PC-9 (cell line): ENCODE results near the gene PTH. TPM values are rescaled to one million over a fixed set of nuclear protein-coding genes. Genes with fewer than 3 reads are reported as not detected.

Experiments used
- BruUV-seq: library from RNA; stranded (reverse); fragments of 400-500 nt; replicated peaks from 2 replicates; lab custom pipeline; 2021; lab: Mats Ljungman, UMichigan
- CTCF ChIA-PET: fragments of 300-600 bp; sonication (Branson Sonifier 250); formaldehyde crosslinking; loops from one replicate; lab custom pipeline; 2022; ENCODE audit warnings: antibody characterized with exemption; lab: Charles Lee
- POLR2A ChIA-PET: fragments of 300-600 bp; sonication (Branson Sonifier 250); formaldehyde crosslinking; loops from one replicate; lab custom pipeline; 2022; ENCODE audit warnings: antibody characterized with exemption; ENCODE audit not compliant: unreplicated experiment; lab: Charles Lee
- DNase-seq, 2 experiments: peaks; one replicate each; pipeline versions ENCODE4 v3.0.0 to v3.0.0-alpha.2; 2015 to 2022; ENCODE audit warnings: mixed read lengths in 1 of 2
- H2AFZ ChIP-seq: fragments of 200-600 bp; sonication (generic); 2 replicates; pipeline ENCODE4 v1.8.1; 2017; ENCODE audit warnings: antibody characterized with exemption
- H3F3A ChIP-seq: fragments of 200-600 bp; sonication (generic); 2 replicates; pipeline ENCODE4 v1.8.1; 2017; ENCODE audit warnings: antibody characterized with exemption, mild to moderate bottlenecking, low read depth; ENCODE audit not compliant: insufficient read depth
- H3K27ac ChIP-seq: fragments of 200-600 bp; sonication (generic); 2 replicates; pipeline ENCODE4 v1.6.1; 2016; ENCODE audit warnings: mixed run types
- H3K27me3 ChIP-seq: fragments of 200-600 bp; sonication (generic); 2 replicates; pipeline ENCODE4 v1.6.1; 2016; ENCODE audit warnings: low read depth, mixed run types; ENCODE audit not compliant: insufficient read depth
- H3K36me3 ChIP-seq: fragments of 200-600 bp; sonication (generic); 2 replicates; pipeline ENCODE4 v1.6.1; 2016; ENCODE audit warnings: low read depth, mixed run types
- H3K4me1 ChIP-seq: fragments of 200-600 bp; sonication (generic); replicated peaks from 2 replicates; pipeline ENCODE4 v1.6.1; 2016; ENCODE audit warnings: mixed run types; ENCODE audit not compliant: insufficient read depth
- H3K4me2 ChIP-seq: fragments of 200-600 bp; sonication (generic); 2 replicates; pipeline ENCODE4 v1.6.1; 2017; ENCODE audit warnings: mixed run types
- H3K4me3 ChIP-seq: fragments of 200-600 bp; sonication (generic); 2 replicates; pipeline ENCODE4 v1.6.1; 2016; ENCODE audit warnings: mixed run types
- H3K79me2 ChIP-seq: fragments of 200-600 bp; sonication (generic); 2 replicates; pipeline ENCODE4 v1.6.1; 2017; ENCODE audit warnings: low read depth, mixed run types
- H3K9me2 ChIP-seq: fragments of 200-600 bp; sonication (generic); 2 replicates; pipeline ENCODE4 v1.8.1; 2017; ENCODE audit warnings: mild to moderate bottlenecking; ENCODE audit not compliant: insufficient read depth
- H3K9me3 ChIP-seq: fragments of 200-600 bp; sonication (generic); 2 replicates; pipeline ENCODE4 v1.8.1; 2016; ENCODE audit warnings: low read depth; ENCODE audit not compliant: insufficient read depth
- H4K20me1 ChIP-seq: fragments of 200-600 bp; sonication (generic); 2 replicates; pipeline ENCODE4 v1.8.1; 2017; ENCODE audit not compliant: insufficient read depth
- CTCF ChIP-seq: fragments of 200-600 bp; sonication (generic); conservative IDR thresholded peaks from 2 replicates; pipeline ENCODE4 v1.6.1; 2017; ENCODE audit warnings: mixed run types, antibody characterized with exemption, mild to moderate bottlenecking, moderate library complexity
- EZH2 ChIP-seq: fragments of 200-600 bp; sonication (generic); IDR thresholded peaks from 2 replicates; pipeline ENCODE4 v1.8.0; 2017; ENCODE audit warnings: antibody characterized with exemption, low read depth
- intact Hi-C: fragments of 100-400 bp; cut with micrococcal nuclease; formaldehyde crosslinking; loops from one replicate; pipeline ENCODE4 v1.10.0; 2022; ENCODE audit not compliant: unreplicated experiment
- total RNA-seq: library from RNA; stranded (reverse); gene quantifications from 2 replicates; pipeline ENCODE4 v1.2.3, GENCODE V29; 2021

The PTH gene
- total RNA-seq, 1 experiment from 2014 or later, result not detected

- H3K79me2 ChIP-seq, result peaks cover 5% of the 10 kb centered on the region; the same call in 1 of the 2 replicates
- POLR2A ChIA-PET, result no interaction called here
Observed at GRCh38 chr11:13445588-13445987, 50.2 kb downstream of the PTH start.

More at GRCh38 chr11:13445588-13445987, 50.2 kb downstream of the PTH start:
- Histone ChIP-seq H3K9me3 (no peaks in the 10 kb centered on the region), H3K4me3 (no peak overlapping the region), H4K20me1 (0 out of 2 replicates have a peak, but pooled peaks cover 3% of the 10 kb centered on the region), H3K27me3 (no peaks in the 10 kb centered on the region), H3F3A (no peaks in the 10 kb centered on the region), H3K4me2 (no peak overlapping the region), H3K36me3 (no peaks in the 10 kb centered on the region), H3K9me2 (no peaks in the 10 kb centered on the region), H3K27ac (no peak overlapping the region), H3K4me1 (no peaks in the 10 kb centered on the region), H2AFZ (no peak overlapping the region)
- no TSS peak for BruUV-seq
- CTCF ChIA-PET, result no interaction called here
- no peak for DNase-seq
- TF ChIP-seq EZH2, result no peak
- TF ChIP-seq CTCF, result no peak
- intact Hi-C loops, result no loop called here

Other genes with a start within 250 kb of the PTH start
- 11.4 and 15.0 TPM in 2 replicates for gene BMAL1, start 218.2 kb downstream of the PTH start, total RNA-seq
- gene BTBD10, start 32.8 kb downstream of the PTH start, total RNA-seq, result 16.5 and 22.0 TPM in 2 replicates
- gene FAR1, start 172.7 kb upstream of the PTH start, total RNA-seq, result 34.1 and 34.4 TPM in 2 replicates